GM12875 (cell line): ENCODE measurements around the gene HCN3.

Experiments
- H3K4me3 ChIP-seq: one replicate; pipeline ENCODE4 v1.5.1; 2011; ENCODE audit warnings: low read depth, low read length, control low read depth
- TF ChIP-seq, protein P1 (sequence below): IDR thresholded peaks from 2 replicates; pipeline ENCODE4 v1.5.1; 2011; ENCODE audit warnings: low read depth, mild to moderate bottlenecking, control low read depth, inconsistent platforms, low read length, moderate library complexity, borderline replicate concordance; ENCODE audit not compliant: insufficient read depth

HCN3 gene

DNA sequence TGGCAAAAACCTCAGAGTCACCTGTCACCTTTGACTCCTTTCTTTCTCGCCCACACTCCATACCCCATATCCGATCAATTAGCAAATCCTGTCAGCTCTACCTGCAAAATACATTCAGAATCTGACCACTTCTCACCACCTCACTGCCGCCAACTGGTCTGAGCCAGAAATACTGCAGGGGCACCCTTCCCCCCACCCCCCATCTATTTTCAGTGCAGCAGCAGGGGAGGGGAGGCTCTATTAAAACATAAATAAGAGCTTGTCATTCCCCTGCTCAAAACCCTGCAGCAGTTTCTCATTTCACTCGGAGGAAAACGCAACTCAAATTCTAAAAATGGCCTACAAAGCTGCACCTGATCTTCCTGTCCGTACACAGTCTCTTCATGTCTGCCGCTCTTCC, 20.1 kb downstream of the HCN3 start:
- H3K4me3 ChIP-seq = no peak overlapping the region
- TF ChIP-seq, protein P1, sequence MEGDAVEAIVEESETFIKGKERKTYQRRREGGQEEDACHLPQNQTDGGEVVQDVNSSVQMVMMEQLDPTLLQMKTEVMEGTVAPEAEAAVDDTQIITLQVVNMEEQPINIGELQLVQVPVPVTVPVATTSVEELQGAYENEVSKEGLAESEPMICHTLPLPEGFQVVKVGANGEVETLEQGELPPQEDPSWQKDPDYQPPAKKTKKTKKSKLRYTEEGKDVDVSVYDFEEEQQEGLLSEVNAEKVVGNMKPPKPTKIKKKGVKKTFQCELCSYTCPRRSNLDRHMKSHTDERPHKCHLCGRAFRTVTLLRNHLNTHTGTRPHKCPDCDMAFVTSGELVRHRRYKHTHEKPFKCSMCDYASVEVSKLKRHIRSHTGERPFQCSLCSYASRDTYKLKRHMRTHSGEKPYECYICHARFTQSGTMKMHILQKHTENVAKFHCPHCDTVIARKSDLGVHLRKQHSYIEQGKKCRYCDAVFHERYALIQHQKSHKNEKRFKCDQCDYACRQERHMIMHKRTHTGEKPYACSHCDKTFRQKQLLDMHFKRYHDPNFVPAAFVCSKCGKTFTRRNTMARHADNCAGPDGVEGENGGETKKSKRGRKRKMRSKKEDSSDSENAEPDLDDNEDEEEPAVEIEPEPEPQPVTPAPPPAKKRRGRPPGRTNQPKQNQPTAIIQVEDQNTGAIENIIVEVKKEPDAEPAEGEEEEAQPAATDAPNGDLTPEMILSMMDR = no peak

DNA sequence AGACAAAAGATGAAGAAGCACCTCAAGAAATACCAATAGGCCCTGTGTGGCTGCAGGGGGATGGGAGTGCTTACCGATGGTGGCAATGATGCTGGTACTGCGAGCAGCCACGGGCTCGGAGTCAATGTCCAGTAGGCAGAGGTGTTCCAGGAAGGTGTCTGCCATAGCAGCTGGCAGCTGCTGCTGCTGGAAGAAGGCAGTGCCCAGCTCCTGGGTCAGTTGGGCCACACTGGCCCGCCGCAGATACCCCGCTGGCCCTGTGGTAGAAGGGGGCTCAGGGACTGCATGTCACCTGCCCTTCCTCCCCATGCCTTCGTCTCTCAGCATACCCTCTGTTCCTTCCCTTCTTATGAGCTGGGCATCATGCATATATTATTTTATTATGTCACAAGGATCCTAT, 22.8 kb downstream of the HCN3 start:
- TF ChIP-seq, protein P1 = no peak
- H3K4me3 ChIP-seq = no peak overlapping the region

DNA sequence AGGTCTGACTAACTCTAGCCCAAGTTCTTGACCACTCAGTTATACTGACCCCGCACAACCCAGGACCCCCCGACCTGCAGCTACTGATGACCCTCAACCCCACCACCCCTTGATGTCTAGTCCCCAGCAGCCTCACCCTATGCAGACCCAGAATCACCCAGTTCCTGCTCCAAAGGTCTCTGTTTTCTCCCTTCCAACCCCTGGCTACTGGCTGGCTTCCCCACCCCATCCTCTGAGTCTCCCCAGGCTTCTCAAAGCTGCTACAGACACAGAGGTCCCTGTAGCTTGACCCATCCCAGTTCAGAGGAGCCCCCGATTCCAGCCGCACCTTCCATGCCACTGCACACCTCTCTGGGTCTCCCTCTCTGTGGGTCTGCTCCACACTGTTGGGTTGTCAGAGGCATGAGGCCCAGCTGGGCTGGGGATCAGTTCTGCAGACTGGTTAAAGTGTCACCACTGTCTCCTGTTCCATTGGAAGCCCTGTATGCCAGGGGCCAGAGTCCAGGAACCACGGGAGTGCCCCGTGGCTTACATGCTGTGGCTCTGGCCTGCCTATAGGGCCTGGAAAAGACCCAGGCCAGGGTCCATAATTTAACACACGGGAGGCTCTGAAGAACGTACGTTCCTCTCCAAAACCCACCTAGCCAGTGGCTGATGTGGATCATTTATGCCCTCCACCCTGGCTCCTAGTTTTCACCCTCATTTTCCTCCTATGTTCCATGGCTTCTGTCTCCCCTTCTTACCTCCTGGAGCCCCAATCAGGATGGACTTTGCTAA, 23.5 kb downstream of the HCN3 start:
- H3K4me3 ChIP-seq = no peak overlapping the region
- TF ChIP-seq, protein P1 = no peak

DNA sequence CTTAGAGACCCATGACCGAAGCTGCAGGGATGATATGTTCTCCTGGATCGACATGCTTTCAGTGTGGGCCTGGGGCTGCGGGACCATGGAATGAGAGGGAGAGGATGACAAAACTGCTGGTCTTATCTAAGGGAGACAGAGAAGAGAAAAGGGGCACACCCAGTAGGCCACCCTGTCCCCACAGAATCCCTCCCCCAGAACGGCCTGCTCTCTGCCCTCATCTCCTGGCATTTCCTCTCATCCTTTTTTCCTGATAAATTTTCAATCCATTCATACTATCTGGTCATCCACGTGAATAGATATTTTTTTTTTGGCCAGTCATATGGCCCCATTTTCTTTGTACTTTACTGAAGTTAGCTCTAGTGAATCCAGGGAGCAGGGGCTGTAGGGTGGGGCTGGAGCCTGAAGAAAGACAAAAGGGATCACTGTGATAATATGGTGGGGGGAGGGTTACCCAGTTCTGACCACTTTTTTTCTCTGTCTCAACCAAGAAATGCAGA, 24.1 kb downstream of the HCN3 start, which contains the start of gene PKLR:
Gene PKLR, minus strand, starts transcription at position 97 of the 500 bp plus-strand sequence. Its CDS starts 43 bp downstream, at position 54.
- TF ChIP-seq, protein P1 = no peak
- H3K4me3 ChIP-seq = no peak within 1 kb of the TSS

DNA sequence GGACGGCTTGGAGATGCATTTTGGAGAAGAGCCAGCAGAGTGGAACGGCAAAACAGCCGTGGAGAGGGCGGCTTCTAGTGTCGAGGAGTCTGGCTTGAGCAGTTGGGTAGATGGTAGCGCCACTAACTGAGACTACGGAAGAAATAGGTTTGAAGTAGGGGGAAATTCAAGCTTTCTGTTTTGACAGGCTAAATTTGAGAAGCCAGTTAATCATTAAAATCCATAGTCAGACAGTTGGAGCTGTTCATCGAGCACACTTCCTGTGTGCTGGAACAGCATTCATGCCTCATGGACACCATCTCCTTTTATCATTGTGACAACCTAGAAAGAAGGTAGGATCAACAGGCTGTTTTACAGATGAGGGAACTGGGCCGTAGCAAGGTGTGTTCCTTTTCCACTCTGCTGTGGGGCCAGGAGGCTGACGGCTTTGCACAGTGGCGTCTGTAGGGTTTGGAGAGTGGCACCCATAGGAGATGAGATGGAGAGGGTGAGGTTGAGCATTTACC, 27.3 kb downstream of the HCN3 start:
- H3K4me3 ChIP-seq = no peak overlapping the region
- TF ChIP-seq, protein P1 = no peak

DNA sequence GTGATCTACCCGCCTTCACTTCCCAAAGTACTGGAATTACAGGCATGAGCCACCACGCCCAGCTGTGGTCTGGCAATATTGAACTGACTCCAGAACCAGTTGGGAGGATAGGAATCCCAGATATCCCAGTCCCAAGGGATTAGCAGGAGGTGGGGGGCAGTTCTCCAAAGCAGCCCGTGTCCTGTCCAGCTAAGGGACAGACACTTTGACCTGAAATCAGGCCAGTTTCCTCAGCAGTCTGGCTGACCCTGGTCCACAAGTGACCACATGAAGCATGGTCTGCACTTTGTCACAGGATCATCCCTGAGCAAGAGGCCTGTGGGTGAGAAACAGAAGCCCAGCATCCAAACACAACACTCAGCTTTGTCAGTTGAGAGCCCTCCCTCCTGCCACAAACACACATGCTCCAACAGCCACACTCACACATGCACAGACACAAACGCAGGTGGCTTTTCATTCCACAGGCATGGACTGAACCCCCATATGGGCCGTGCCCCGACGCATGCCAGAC, 28.7 kb downstream of the HCN3 start:
- H3K4me3 ChIP-seq = no peak overlapping the region
- TF ChIP-seq, protein P1 = no peak
